PFSK-1 (cell line): ENCODE measurements around the gene TSPAN5.

Source experiments
- FOXP2 ChIP-seq: optimal IDR thresholded peaks from 2 replicates; pipeline ENCODE3; 2011; ENCODE audit warnings: borderline replicate concordance, control low read depth, inconsistent platforms; ENCODE audit not compliant: insufficient read depth; ENCODE audit errors: extremely low read length, extremely low read depth
- POLR2AphosphoS5 ChIP-seq: IDR thresholded peaks from 2 replicates; pipeline ENCODE4 v1.6.1; 2012; ENCODE audit warnings: low read depth, mild to moderate bottlenecking, control low read depth, low read length, moderate library complexity
- REST ChIP-seq, 2 experiments: IDR thresholded peaks; 2 replicates each; pipeline versions ENCODE4 v1.6.1 to v1.8.0; 2011 to 2012; ENCODE audit warnings: low read depth in 2 of 2, low read length in 2 of 2, control low read depth in 1 of 2, inconsistent platforms in 1 of 2, mild to moderate bottlenecking in 1 of 2, moderate library complexity in 1 of 2; ENCODE audit not compliant: insufficient read depth in 1 of 2
- SIN3A ChIP-seq: IDR thresholded peaks from 2 replicates; pipeline ENCODE4 v1.6.1; 2012; ENCODE audit warnings: mild to moderate bottlenecking, low read length, moderate library complexity, borderline replicate concordance; ENCODE audit not compliant: insufficient read depth
- TAF1 ChIP-seq: IDR thresholded peaks from 2 replicates; pipeline ENCODE4 v1.6.1; 2012; ENCODE audit warnings: low read length, control low read depth, borderline replicate concordance; ENCODE audit not compliant: insufficient read depth

Gene TSPAN5

DNA sequence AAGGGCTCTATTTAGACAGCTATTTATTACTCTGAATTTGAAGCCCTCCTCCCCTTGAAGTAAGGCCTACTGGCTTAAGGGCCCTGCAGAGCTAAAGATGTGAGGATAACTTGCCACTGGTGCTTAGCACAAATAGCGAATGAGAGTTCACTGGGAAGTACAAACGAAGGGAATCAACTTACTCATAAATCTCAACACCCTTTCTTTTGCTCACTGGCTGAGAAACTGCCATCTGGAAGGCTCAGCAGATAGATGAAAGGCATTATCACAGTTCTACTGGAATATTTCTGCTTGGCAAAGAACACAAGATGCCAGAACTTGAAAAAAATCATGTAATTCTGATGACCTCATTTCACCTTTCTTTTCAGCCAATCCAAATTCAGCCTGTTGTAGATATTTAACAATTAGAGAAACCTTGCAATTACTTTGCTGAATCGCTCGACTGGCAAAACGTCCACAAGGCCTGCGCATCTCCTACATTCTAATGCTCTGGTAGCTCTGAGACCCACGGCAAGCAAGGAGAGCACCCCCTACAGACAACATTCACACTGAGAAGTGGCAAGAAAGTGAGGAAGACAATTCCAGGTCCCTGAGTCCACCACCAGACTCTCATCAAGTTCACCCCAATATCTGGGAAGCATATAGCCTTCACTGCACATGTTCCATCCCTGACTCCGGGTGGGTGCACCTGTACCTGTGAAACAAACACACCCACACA lies 27.5 kb downstream of the TSPAN5 start:
- TF ChIP-seq REST (IDR thresholded peaks at IDR 0.05; ENCODE audit: insufficient read depth in 1 of 2, low read depth in 2 of 2, low read length in 2 of 2) = no peak
- TF ChIP-seq FOXP2 = no peak
- TF ChIP-seq TAF1 = no peak
- no peak for TF ChIP-seq POLR2AphosphoS5
- no peak for TF ChIP-seq SIN3A

DNA sequence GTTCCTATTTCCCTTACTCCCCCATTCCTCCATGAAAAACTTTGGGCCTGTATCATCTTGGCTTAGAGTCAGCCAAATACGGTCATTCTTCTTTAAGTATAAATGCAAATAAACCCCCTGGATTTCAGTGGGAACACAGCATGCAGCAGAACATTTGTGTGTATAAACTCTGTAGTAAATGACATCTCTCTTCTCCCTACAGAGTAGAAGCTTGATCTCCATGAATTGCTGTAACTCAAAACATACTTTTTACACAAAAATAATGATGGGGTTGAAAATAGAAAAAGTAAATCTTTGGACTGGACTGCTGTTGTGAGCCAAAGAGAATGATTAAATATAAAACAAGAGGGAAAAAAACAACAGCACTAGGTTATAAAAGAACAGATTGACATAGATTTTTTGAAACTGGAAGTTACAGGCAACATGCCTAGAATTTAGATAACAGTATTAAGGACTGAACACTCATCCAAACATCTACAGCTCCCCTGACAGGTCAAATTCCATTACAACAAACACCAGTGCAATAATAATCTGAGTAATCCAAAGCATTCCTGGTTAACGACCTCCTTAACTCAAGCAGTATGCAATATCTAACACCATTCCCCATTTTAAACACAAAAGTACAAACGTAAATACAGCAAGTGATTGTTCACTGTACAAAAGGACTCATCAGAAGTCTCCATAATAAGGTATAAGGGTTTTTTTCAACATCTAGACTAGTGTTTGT lies 30.7 kb downstream of the TSPAN5 start:
- no peak for TF ChIP-seq TAF1

DNA sequence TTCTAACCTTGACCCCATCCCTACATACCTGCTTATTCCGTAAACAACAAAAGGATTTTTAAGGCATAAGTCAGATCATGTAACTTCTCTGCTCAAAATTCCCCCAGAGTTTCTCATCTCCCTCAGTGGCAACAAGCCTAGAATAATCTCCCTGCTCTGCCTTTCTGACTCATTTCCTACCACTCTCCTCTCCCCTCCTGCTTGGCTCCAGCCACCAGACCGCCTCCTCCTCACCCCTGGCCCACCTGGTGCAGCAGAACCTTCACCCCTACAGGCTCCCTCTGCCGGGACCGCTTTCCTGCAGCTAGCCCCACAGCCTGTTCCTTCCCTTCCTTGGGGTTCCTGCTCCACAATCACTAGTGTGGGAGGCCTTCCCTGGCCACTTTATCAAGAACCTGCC lies 32.1 kb downstream of the TSPAN5 start:
- TF ChIP-seq SIN3A = no peak
- TF ChIP-seq TAF1 = no peak
- TF ChIP-seq REST (IDR thresholded peaks at IDR 0.05; ENCODE audit: insufficient read depth in 1 of 2, low read depth in 2 of 2, low read length in 2 of 2) = no peak
- TF ChIP-seq POLR2AphosphoS5 = no peak
- TF ChIP-seq FOXP2 = no peak

DNA sequence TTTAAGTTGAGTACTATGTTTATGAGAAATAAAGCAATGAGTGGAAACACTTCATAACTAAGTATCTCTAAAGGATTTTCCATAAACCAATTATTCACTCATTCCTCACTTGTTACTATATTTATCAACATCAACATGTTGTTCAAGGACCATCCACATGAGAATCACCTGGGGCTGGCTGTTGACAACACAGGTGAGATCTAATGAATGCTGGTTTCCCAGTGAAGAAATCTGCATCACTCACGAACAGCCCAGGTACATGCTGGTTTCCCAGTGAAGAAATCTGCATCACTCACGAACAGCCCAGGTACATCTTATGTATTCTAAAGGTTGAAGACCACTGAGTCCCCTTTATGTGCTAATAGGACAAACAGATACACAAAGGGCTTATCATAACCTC lies 32.5 kb downstream of the TSPAN5 start:
- TF ChIP-seq REST (IDR thresholded peaks at IDR 0.05; ENCODE audit: insufficient read depth in 1 of 2, low read depth in 2 of 2, low read length in 2 of 2) (no peak), TAF1 (no peak), POLR2AphosphoS5 (no peak), FOXP2 (no peak), SIN3A (no peak)

DNA sequence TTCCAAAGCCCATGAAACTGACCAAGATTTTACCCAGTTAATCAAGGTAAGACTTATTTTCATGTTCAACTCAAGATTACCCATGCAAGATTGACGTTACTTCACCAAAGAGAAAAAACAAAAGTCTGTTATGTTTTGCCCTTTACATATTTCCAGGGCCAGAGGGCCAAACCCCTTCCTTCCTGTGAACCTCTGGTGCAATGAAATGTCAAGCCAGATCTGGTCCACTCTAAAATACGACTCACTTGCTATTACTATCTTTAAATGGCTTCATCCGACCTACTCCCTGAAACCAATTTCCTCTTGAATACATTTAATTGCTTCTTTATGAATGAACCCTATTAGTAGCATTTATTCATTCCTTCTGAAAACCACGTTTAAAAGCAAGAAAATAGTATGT lies 33.0 kb downstream of the TSPAN5 start:
- TF ChIP-seq POLR2AphosphoS5 = no peak
- TF ChIP-seq FOXP2 = no peak
- no peak for TF ChIP-seq REST (IDR thresholded peaks at IDR 0.05; ENCODE audit: insufficient read depth in 1 of 2, low read depth in 2 of 2, low read length in 2 of 2)
- no peak for TF ChIP-seq TAF1
- TF ChIP-seq SIN3A = no peak
